Measurements from ENCODE around the gene ANAPC15. TPM values are rescaled to one million over a fixed set of nuclear protein-coding genes. Genes with fewer than 3 reads are reported as not detected.

ANAPC15 gene
- total and polyA plus RNA-seq, 2 experiments from 2014 or later, result 52.1 to 117 TPM

- Mint-ChIP-seq H3K36me3 (ENCODE audit: low read depth) (peaks cover 7% of the 10 kb centered on the region; the same call in 2 of the 3 replicates), H3K4me1 (peaks cover 10% of the 10 kb centered on the region), H3K9me3 (no peaks in the 10 kb centered on the region; the same call in 1 of the 3 replicates), H3K27ac (no peak overlapping the region), H3K4me3 (no peak overlapping the region), H3K27me3 (ENCODE audit: insufficient read depth, low read depth, poor library complexity) (peaks cover 15% of the 10 kb centered on the region)
- H3F3A ChIP-seq (replicated peaks; ENCODE audit: low read depth), result no peaks in the 10 kb centered on the region
- TF ChIP-seq ZNF331 (CRISPR knock-in tag; IDR thresholded peaks at IDR 0.05; ENCODE audit: low read depth) (no peak), JUNB (IDR thresholded peaks at IDR 0.05; ENCODE audit: unreplicated experiment) (no peak), STAT1 (IDR thresholded peaks at IDR 0.05; ENCODE audit: unreplicated experiment) (no peak), ETS1 (IDR thresholded peaks at IDR 0.05) (no peak), EZH2phosphoT487 (IDR thresholded peaks at IDR 0.05; ENCODE audit: unreplicated experiment) (no peak), ZNF114 (CRISPR knock-in tag; IDR thresholded peaks at IDR 0.05) (no peak), CTCF (conservative IDR thresholded peaks at IDR 0.05; ENCODE audit: low read depth in 2 of 2) (no peak), NANOG (IDR thresholded peaks at IDR 0.05; ENCODE audit: borderline replicate concordance) (no peak), POLR2AphosphoS5 (IDR thresholded peaks at IDR 0.05; ENCODE audit: low read depth) (no peak)
- no peaks in the 10 kb centered on the region for H3K36me3 ChIP-seq (ENCODE audit: insufficient read depth)
- H4K20me1 ChIP-seq (replicated peaks; ENCODE audit: insufficient read depth), result no peaks in the 10 kb centered on the region
- no peak overlapping the region for H3K4me2 ChIP-seq
- no peaks in the 10 kb centered on the region for H3K79me2 ChIP-seq (replicated peaks; ENCODE audit: insufficient read depth)
- DNase-seq (ENCODE audit: low spot score), result no peak
- H3K4me1 ChIP-seq (ENCODE audit: insufficient read depth), result peaks cover 7% of the 10 kb centered on the region; the same call in 1 of the 2 replicates
- no peak overlapping the region for H3K4me3 ChIP-seq
- peaks cover 19% of the 10 kb centered on the region for H3K9me2 ChIP-seq (ENCODE audit: insufficient read depth)
- H3K27me3 ChIP-seq (ENCODE audit: insufficient read depth), result peaks cover 16% of the 10 kb centered on the region
- no peak overlapping the region for H2AFZ ChIP-seq
- no peak for ATAC-seq
- no peak overlapping the region for H3K27ac ChIP-seq (ENCODE audit: low read depth)
Measured at GRCh38 chr11:72114570-72114969, 2.1 kb upstream of the ANAPC15 start.

GRCh38 chr11:72112978-72113808, 698 bp upstream of the ANAPC15 start:
- no peak for ATAC-seq
- peak overlapping the region; percentile 49 for H3K4me3 ChIP-seq
- H3K9me3 Mint-ChIP-seq, result no peaks in the 10 kb centered on the region; the same call in 1 of the 3 replicates
- peaks cover 16% of the 10 kb centered on the region for H3K27me3 ChIP-seq (ENCODE audit: insufficient read depth)
- peak overlapping the region; percentile 75 for H3K4me2 ChIP-seq
- H3F3A ChIP-seq (replicated peaks; ENCODE audit: low read depth), result no peaks in the 10 kb centered on the region
- H3K27me3 Mint-ChIP-seq (ENCODE audit: insufficient read depth, low read depth, poor library complexity), result peaks cover 15% of the 10 kb centered on the region
- peak overlapping the region; percentile 85 for H2AFZ ChIP-seq
- no peaks in the 10 kb centered on the region for H3K36me3 ChIP-seq (ENCODE audit: insufficient read depth)
- H3K79me2 ChIP-seq (replicated peaks; ENCODE audit: insufficient read depth), result no peaks in the 10 kb centered on the region
- DNase-seq (ENCODE audit: low spot score), result no peak
- peaks cover 10% of the 10 kb centered on the region for H3K4me1 Mint-ChIP-seq
- H3K9me2 ChIP-seq (ENCODE audit: insufficient read depth), result peaks cover 19% of the 10 kb centered on the region
- H3K27ac ChIP-seq (ENCODE audit: low read depth), result peak overlapping the region; percentile 86
- peak overlapping the region; percentile 100 for H3K27ac Mint-ChIP-seq
- H4K20me1 ChIP-seq (replicated peaks; ENCODE audit: insufficient read depth), result no peaks in the 10 kb centered on the region
- peak overlapping the region; percentile 93 for H3K4me3 Mint-ChIP-seq
- H3K4me1 ChIP-seq (ENCODE audit: insufficient read depth), result peaks cover 7% of the 10 kb centered on the region; the same call in 1 of the 2 replicates
- H3K36me3 Mint-ChIP-seq (ENCODE audit: low read depth), result peaks cover 7% of the 10 kb centered on the region; the same call in 2 of the 3 replicates
- no peak for TF ChIP-seq JUNB (IDR thresholded peaks at IDR 0.05; ENCODE audit: unreplicated experiment)
- no peak for TF ChIP-seq NANOG (IDR thresholded peaks at IDR 0.05; ENCODE audit: borderline replicate concordance)
- TF ChIP-seq POLR2AphosphoS5 (IDR thresholded peaks at IDR 0.05; ENCODE audit: low read depth), result no peak
- no peak for TF ChIP-seq STAT1 (IDR thresholded peaks at IDR 0.05; ENCODE audit: unreplicated experiment)
- no peak for TF ChIP-seq ZNF114 (CRISPR knock-in tag; IDR thresholded peaks at IDR 0.05)
- TF ChIP-seq EZH2 (IDR thresholded peaks at IDR 0.05; ENCODE audit: low read depth, unreplicated experiment), result no peak
- TF ChIP-seq EZH2phosphoT487 (IDR thresholded peaks at IDR 0.05; ENCODE audit: unreplicated experiment), result no peak
- no peak for TF ChIP-seq CREB1 (CRISPR knock-in tag; IDR thresholded peaks at IDR 0.05; ENCODE audit: low read depth)

All from GM23338 (cell line).